OCI-LY7 (cell line): ENCODE data around the gene N4BP2.

ENCODE experiments used
- EZH2phosphoT487 ChIP-seq: fragments of 200-600 bp; sonication (generic); IDR thresholded peaks from 2 replicates; pipeline ENCODE4 v1.6.1; 2018; ENCODE audit warnings: low read depth, borderline replicate concordance, mild to moderate bottlenecking, mixed run types, antibody characterized with exemption, low read length, moderate library complexity, mixed read lengths
- TF ChIP-seq, protein P1 (sequence below): fragments of 200-600 bp; sonication (generic); conservative IDR thresholded peaks from 2 replicates; pipeline ENCODE4 v1.5.1; 2014; ENCODE audit warnings: mild to moderate bottlenecking, antibody characterized with exemption, low read length, moderate library complexity, mixed read lengths

DNA sequence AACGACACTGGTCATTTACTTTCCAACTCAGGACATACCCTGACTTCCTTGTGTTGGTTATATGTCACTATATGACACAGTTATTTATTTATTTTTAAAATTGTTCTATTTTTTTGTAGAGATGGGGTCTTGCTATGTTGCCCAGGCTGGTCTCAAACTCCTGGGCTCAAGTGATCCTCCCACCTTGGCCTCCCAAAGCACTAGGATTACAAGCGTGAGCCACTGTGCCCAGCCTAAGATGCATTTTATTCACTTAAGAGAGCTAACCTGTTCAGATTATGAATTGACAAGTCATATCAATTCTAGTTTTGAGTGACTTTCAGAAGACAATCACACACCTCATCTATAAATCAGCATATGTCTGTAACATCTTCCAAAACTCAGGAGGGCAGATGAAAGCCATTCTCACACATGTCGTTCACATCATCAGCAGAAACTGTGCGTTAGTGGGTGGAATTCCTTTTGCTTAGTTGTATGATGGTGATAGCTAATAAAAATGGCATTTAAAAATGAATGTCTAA lies 130.8 kb downstream of the N4BP2 start:
- TF ChIP-seq, protein P1, sequence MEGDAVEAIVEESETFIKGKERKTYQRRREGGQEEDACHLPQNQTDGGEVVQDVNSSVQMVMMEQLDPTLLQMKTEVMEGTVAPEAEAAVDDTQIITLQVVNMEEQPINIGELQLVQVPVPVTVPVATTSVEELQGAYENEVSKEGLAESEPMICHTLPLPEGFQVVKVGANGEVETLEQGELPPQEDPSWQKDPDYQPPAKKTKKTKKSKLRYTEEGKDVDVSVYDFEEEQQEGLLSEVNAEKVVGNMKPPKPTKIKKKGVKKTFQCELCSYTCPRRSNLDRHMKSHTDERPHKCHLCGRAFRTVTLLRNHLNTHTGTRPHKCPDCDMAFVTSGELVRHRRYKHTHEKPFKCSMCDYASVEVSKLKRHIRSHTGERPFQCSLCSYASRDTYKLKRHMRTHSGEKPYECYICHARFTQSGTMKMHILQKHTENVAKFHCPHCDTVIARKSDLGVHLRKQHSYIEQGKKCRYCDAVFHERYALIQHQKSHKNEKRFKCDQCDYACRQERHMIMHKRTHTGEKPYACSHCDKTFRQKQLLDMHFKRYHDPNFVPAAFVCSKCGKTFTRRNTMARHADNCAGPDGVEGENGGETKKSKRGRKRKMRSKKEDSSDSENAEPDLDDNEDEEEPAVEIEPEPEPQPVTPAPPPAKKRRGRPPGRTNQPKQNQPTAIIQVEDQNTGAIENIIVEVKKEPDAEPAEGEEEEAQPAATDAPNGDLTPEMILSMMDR = no peak
- no peak for TF ChIP-seq EZH2phosphoT487
